Measurements from ENCODE around the gene USP24. TPM values are rescaled to one million over a fixed set of nuclear protein-coding genes. Genes with fewer than 3 reads are reported as not detected.

The USP24 gene
- total RNA-seq, 2 donors from 2014 or later = 31.8 to 34.9 TPM

GRCh38 chr1:55061706-55062321 is 153.3 kb downstream of the USP24 start:
- Histone ChIP-seq H3K9ac (ENCODE audit: low read depth in 2 of 2, low read length in 2 of 2) (no peak overlapping the region), H3K36me3 (no peaks in the 10 kb centered on the region), H3K4me3 (no peak overlapping the region), H3K9me3 (no peaks in the 10 kb centered on the region), H3K4me1 (no peaks in the 10 kb centered on the region), H3K27ac (no peak overlapping the region), H3K27me3 (no peaks in the 10 kb centered on the region)
- TF ChIP-seq CTCF (IDR thresholded peaks at IDR 0.05) = no peak
- no peak for DNase-seq
- intact Hi-C loops (cut with DNase I) = no loop called here

- intact Hi-C loops (cut with DNase I) = no loop called here
- DNase-seq = no peak
- Histone ChIP-seq H3K27ac (no peak overlapping the region), H3K27me3 (no peaks in the 10 kb centered on the region), H3K9me3 (no peaks in the 10 kb centered on the region), H3K9ac (ENCODE audit: low read depth in 2 of 2, low read length in 2 of 2) (no peak overlapping the region), H3K36me3 (no peaks in the 10 kb centered on the region), H3K4me3 (no peak overlapping the region), H3K4me1 (no peaks in the 10 kb centered on the region)
- TF ChIP-seq CTCF (IDR thresholded peaks at IDR 0.05) = no peak
These were observed 154.0 kb downstream of the USP24 start for GRCh38 chr1:55061000-55061705.

- intact Hi-C loops (cut with DNase I) = no loop called here
- Histone ChIP-seq H3K4me3 (no peak overlapping the region), H3K4me1 (no peaks in the 10 kb centered on the region), H3K27me3 (no peaks in the 10 kb centered on the region), H3K36me3 (no peaks in the 10 kb centered on the region), H3K9ac (ENCODE audit: low read depth in 2 of 2, low read length in 2 of 2) (no peak overlapping the region), H3K9me3 (no peaks in the 10 kb centered on the region), H3K27ac (no peak overlapping the region)
- no peak for TF ChIP-seq CTCF (IDR thresholded peaks at IDR 0.05)
- no peak for DNase-seq
These were observed 154.8 kb downstream of the USP24 start for GRCh38 chr1:55060133-55060999.

- H3K27ac ChIP-seq = no peak overlapping the region
- no peak overlapping the region for H3K4me3 ChIP-seq
- H3K9me3 ChIP-seq = no peaks in the 10 kb centered on the region
- intact Hi-C loops (cut with DNase I) = no loop called here
- no peaks in the 10 kb centered on the region for H3K36me3 ChIP-seq
- no peaks in the 10 kb centered on the region for H3K27me3 ChIP-seq
- H3K4me1 ChIP-seq = no peaks in the 10 kb centered on the region
- TF ChIP-seq CTCF (IDR thresholded peaks at IDR 0.05) = no peak
- no peak for DNase-seq
- no peak overlapping the region for H3K9ac ChIP-seq (ENCODE audit: low read depth in 2 of 2, low read length in 2 of 2)
These were observed 155.6 kb downstream of the USP24 start for GRCh38 chr1:55059302-55060132.

GRCh38 chr1:55057956-55058298 is 157.2 kb downstream of the USP24 start:
- no peaks in the 10 kb centered on the region for H3K27me3 ChIP-seq
- H3K4me1 ChIP-seq = no peaks in the 10 kb centered on the region
- no peak for TF ChIP-seq CTCF (IDR thresholded peaks at IDR 0.05)
- no peaks in the 10 kb centered on the region for H3K9me3 ChIP-seq
- intact Hi-C loops (cut with DNase I) = no loop called here
- no peak overlapping the region for H3K27ac ChIP-seq
- H3K9ac ChIP-seq (ENCODE audit: low read depth in 2 of 2, low read length in 2 of 2) = no peak overlapping the region
- no peak for DNase-seq
- no peaks in the 10 kb centered on the region for H3K36me3 ChIP-seq
- no peak overlapping the region for H3K4me3 ChIP-seq

Measured in colonic mucosa (tissue), 4 donors.